AG09309 (cell line): ENCODE data around the gene UTS2B.

ENCODE experiments used
- DNase-seq: peaks from one replicate; pipeline ENCODE4 v3.0.0-alpha.2; 2010; ENCODE audit warnings: low read depth
- H3K4me3 ChIP-seq: 2 replicates; pipeline ENCODE4 v1.5.1; 2011; ENCODE audit warnings: mild to moderate bottlenecking, low read depth, low read length, moderate library complexity; ENCODE audit not compliant: control insufficient read depth
- CTCF ChIP-seq: IDR thresholded peaks from 2 replicates; pipeline ENCODE4 v1.5.1; 2011; ENCODE audit warnings: mild to moderate bottlenecking, low read depth, low read length, inconsistent platforms; ENCODE audit not compliant: insufficient read depth, control insufficient read depth; ENCODE audit errors: missing control alignments

UTS2B gene

GRCh38 chr3:191239407-191240031 is 90.8 kb downstream of the UTS2B start:
- H3K4me3 ChIP-seq, result no peak overlapping the region
- no peak for DNase-seq
- TF ChIP-seq CTCF, result no peak

DNA sequence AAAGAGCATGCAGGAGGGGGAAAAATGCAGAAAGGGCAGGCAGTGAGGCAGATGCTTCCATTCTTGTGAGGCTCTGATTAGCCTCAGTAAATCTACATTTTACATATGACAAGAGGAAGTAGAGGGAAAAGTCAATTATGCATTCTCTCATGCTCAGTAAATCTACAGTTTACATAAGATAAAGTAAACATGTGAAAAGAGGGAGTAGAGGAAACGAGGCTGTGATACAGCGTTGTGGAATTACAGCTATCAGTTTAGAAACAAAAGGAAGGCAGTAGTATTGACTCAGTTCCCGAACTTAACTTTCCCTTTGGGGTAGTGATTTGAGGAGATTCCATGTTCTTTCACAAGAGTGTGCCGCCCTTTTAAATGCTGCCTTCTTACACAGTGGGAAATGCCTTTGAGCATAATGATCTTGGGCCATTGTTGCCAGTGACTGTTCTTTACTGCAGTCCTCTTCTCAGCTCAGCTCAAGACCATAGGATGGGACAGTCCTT is 92.0 kb downstream of the UTS2B start:
- no peak for DNase-seq

GRCh38 chr3:191237047-191237882 is 93.1 kb downstream of the UTS2B start:
- no peak overlapping the region for H3K4me3 ChIP-seq
- TF ChIP-seq CTCF, result no peak
- DNase-seq, result no peak

More for the DNA sequence above, 92.0 kb downstream of the UTS2B start:
- H3K4me3 ChIP-seq, result no peak overlapping the region
- no peak for TF ChIP-seq CTCF

- TF ChIP-seq CTCF, result no peak
- H3K4me3 ChIP-seq, result no peak overlapping the region
- DNase-seq, result no peak
Measured at GRCh38 chr3:191236646-191237045, 93.7 kb downstream of the UTS2B start.

DNA sequence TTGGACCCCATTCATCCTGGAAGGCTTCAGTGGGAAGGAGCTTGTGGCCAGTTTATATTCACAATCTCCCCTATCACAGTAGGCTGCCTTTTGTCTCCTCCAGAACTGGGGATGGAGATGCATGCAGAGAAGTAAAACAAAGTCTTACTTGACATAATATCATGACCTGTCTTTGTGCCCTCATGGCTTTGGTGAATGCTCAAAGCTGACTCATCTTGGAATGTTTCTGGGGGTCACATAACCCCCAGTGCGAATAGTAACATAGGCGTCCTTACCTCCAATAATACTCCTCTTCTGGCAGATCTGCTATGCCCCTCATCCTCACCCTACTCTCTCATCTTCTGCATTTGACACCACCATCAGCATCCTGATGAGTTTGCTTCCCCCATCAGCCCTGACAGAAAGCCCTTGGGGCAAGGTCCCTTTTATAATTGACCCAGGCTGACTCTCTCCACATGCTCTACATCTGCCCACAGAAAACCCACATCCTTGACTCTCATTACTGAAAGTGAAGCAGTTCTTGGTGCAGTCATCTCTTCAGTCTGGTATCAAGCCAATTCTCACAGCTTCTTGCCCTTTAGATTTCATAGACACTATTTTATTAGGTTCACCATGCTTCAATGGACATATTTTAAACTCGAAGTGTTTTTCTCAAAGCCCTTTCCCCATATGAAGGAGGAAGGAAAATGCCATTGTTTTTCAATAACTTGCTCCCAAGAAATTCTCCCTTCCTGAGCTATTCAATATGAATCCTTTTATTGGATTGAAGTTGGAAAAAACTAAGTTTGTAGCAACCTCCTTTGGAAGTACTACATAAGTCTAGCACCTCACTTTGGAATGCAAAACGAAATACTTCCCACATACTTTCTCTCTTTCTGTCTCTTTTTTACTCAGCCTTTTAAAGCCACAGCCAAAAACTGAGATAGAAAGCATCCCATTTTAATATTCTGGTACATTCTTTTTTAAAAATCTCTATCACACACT is 94.7 kb downstream of the UTS2B start:
- DNase-seq, result no peak
- H3K4me3 ChIP-seq, result no peak overlapping the region

More for the DNA sequence above, 94.7 kb downstream of the UTS2B start:
- no peak for TF ChIP-seq CTCF
